ENCODE measurements around the gene NEU2. TPM values are rescaled to one million over a fixed set of nuclear protein-coding genes. Genes with fewer than 3 reads are reported as not detected.
"Not testable (repeated sequence)": the region's sequence is repeated elsewhere in the genome, so short reads cannot be mapped to it uniquely, and the experiment has no call there.

Gene NEU2
- total RNA-seq, 4 donors from 2014 or later: not detected

DNA sequence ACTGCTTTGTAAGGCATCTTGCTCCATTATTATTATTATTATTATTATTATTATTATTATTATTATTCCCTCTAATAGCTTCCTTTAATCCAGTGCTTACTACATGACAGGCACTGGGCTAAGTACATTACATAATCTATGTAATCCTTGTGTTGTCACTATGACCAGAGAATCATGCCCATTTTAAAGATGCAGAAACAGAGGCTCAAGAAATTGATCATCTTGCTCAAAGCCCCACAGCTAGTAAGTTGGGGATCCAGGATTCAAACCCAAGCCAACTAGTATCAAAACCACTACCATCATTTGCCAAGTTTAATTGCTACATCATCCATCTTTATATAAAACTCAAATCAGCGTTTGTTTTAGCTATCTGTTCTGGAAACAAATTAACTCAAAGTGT is 18.8 kb upstream of the NEU2 start:
- H3K9me3 ChIP-seq: no peaks in the 10 kb centered on the region
- H3K27me3 ChIP-seq: no peaks in the 10 kb centered on the region
- 84 to 100% methylated on average over 1 of the region's 1 CpG for WGBS, 2 donors
- TF ChIP-seq POLR2A (IDR thresholded peaks at IDR 0.05) (no peak), CTCF (IDR thresholded peaks at IDR 0.05) (no peak)
- no peak overlapping the region for H3K4me3 ChIP-seq (replicated peaks in 1 of 3)
- intact Hi-C loops (cut with DNase I): no loop called here
- H3K36me3 ChIP-seq: no peaks in the 10 kb centered on the region
- no peaks in the 10 kb centered on the region for H3K4me1 ChIP-seq
- no peak overlapping the region for H3K27ac ChIP-seq
- no peak for DNase-seq

- H3K27ac ChIP-seq: no peak overlapping the region
- TF ChIP-seq POLR2A (IDR thresholded peaks at IDR 0.05): no peak
- TF ChIP-seq CTCF (IDR thresholded peaks at IDR 0.05): no peak
- H3K27me3 ChIP-seq: no peaks in the 10 kb centered on the region
- no peak for DNase-seq
- WGBS, 2 donors: 90 to 100% methylated on average over 1 of the region's 1 CpG
- no peak overlapping the region for H3K4me3 ChIP-seq (replicated peaks in 1 of 3)
- H3K4me1 ChIP-seq: no peaks in the 10 kb centered on the region
- H3K9me3 ChIP-seq: no peaks in the 10 kb centered on the region
- H3K36me3 ChIP-seq: no peaks in the 10 kb centered on the region
- intact Hi-C loops (cut with DNase I): no loop called here
These were observed 17.3 kb upstream of the NEU2 start for GRCh38 chr2:233015019-233015645.

DNA sequence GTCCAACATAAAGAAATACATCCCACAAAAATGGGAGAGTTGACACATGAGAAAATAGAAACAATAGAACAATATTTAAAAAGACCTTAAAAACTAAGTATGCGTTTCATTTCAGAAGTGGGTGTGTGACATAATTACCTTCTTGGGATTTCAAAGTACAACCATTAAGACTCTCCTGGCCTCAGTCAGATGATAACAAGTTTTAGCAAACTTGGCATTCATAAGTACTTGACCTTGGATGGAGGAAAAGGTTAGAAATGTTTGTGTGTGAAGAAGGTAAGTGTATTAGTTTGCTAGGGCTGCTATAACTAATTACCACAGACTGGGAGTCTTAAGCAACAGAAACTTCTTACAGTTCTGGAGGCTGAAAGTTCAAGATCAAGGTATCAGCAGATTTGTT is 14.5 kb upstream of the NEU2 start:
- no peaks in the 10 kb centered on the region for H3K27me3 ChIP-seq
- WGBS, 2 donors: 90 to 98% methylated on average over 1 of the region's 1 CpG
- TF ChIP-seq POLR2A (IDR thresholded peaks at IDR 0.05) (no peak), CTCF (IDR thresholded peaks at IDR 0.05) (no peak)
- H3K4me3 ChIP-seq (replicated peaks in 1 of 3): no peak overlapping the region
- no peaks in the 10 kb centered on the region for H3K4me1 ChIP-seq
- H3K9me3 ChIP-seq: no peaks in the 10 kb centered on the region
- H3K27ac ChIP-seq: no peak overlapping the region
- H3K36me3 ChIP-seq: no peaks in the 10 kb centered on the region
- no peak for DNase-seq
- intact Hi-C loops (cut with DNase I): no loop called here

- H3K27me3 ChIP-seq; H3K36me3 ChIP-seq; H3K4me1 ChIP-seq; H3K4me3 ChIP-seq (replicated peaks in 1 of 3); H3K27ac ChIP-seq; DNase-seq; intact Hi-C loops (cut with DNase I); H3K9me3 ChIP-seq: not testable (repeated sequence)
- 95 to 98% methylated on average over 4 of the region's 4 CpGs for WGBS, 2 donors
These were observed 12.9 kb upstream of the NEU2 start for GRCh38 chr2:233019610-233020009.

DNA sequence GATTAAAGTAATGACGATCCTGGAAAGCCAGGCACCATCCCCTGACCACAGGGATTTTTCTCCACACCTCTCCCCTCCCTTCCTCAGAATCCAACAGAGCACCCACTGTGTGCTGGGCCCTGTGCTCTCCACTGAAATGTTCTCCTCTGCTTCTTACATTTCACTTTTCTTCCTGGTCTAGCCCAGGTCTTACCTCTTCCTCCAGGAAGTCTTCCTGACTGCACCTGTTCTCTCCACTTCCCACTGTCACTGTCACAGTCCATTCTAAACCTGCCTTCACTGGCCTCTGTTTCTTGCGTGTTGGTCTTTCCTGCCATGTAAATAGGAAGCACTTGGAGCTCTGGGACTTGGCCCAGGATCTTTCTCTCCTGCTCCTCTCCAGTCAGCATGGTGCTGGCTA is 12.0 kb upstream of the NEU2 start:
- 72 to 85% methylated on average over 2 of the region's 2 CpGs for WGBS, 2 donors
- no peaks in the 10 kb centered on the region for H3K36me3 ChIP-seq
- no peaks in the 10 kb centered on the region for H3K9me3 ChIP-seq
- no peak overlapping the region for H3K27ac ChIP-seq
- intact Hi-C loops (cut with DNase I): no loop called here
- no peak overlapping the region for H3K4me3 ChIP-seq (replicated peaks in 1 of 3)
- TF ChIP-seq CTCF (IDR thresholded peaks at IDR 0.05) (no peak), POLR2A (IDR thresholded peaks at IDR 0.05) (no peak)
- no peak for DNase-seq
- no peaks in the 10 kb centered on the region for H3K4me1 ChIP-seq
- no peaks in the 10 kb centered on the region for H3K27me3 ChIP-seq

GRCh38 chr2:233021771-233022170 is 10.7 kb upstream of the NEU2 start:
- TF ChIP-seq POLR2A (IDR thresholded peaks at IDR 0.05) (no peak), CTCF (IDR thresholded peaks at IDR 0.05) (no peak)
- H3K4me3 ChIP-seq (replicated peaks in 1 of 3): no peak overlapping the region
- no peaks in the 10 kb centered on the region for H3K4me1 ChIP-seq
- H3K9me3 ChIP-seq: no peaks in the 10 kb centered on the region
- 64 to 82% methylated on average over 8 of the region's 8 CpGs for WGBS, 2 donors
- intact Hi-C loops (cut with DNase I): no loop called here
- H3K27me3 ChIP-seq: no peaks in the 10 kb centered on the region
- H3K36me3 ChIP-seq: no peaks in the 10 kb centered on the region
- no peak for DNase-seq
- no peak overlapping the region for H3K27ac ChIP-seq

Measured in thyroid gland (tissue), 4 donors.